Measurements from ENCODE around the gene FAM174C.
A peak's percentile ranks its signal among the peaks of the same experiment; 100 is the strongest.

Gene FAM174C

GRCh38 chr19:1248786-1249297 is 26.5 kb upstream of the FAM174C start:
- in situ Hi-C loops (cut with MboI; ENCODE audit: low pct_unique_long_range_greater_than_20kb, low sequenced_read_pairs) = no loop called here
- DNase-seq = peak; percentile 71

- DNase-seq = peak; percentile 93
- in situ Hi-C loops (cut with MboI; ENCODE audit: low pct_unique_long_range_greater_than_20kb, low sequenced_read_pairs) = no loop called here
Observed at GRCh38 chr19:1249298-1249989, 25.9 kb upstream of the FAM174C start.

- no peak for DNase-seq
- in situ Hi-C loops (cut with MboI; ENCODE audit: low pct_unique_long_range_greater_than_20kb, low sequenced_read_pairs) = no loop called here
Observed at GRCh38 chr19:1249990-1250436, 25.3 kb upstream of the FAM174C start.

- DNase-seq = peak; percentile 47
- in situ Hi-C loops (cut with MboI; ENCODE audit: low pct_unique_long_range_greater_than_20kb, low sequenced_read_pairs) = no loop called here
Observed at GRCh38 chr19:1250437-1251260, 24.7 kb upstream of the FAM174C start.

- in situ Hi-C loops (cut with MboI; ENCODE audit: low pct_unique_long_range_greater_than_20kb, low sequenced_read_pairs) = no loop called here
Observed at GRCh38 chr19:1251330-1252220, 23.8 kb upstream of the FAM174C start.

GRCh38 chr19:1252221-1252820 is 23.0 kb upstream of the FAM174C start:
- DNase-seq = peak; percentile 89
- in situ Hi-C loops (cut with MboI; ENCODE audit: low pct_unique_long_range_greater_than_20kb, low sequenced_read_pairs) = no loop called here

More at GRCh38 chr19:1251330-1252220, 23.8 kb upstream of the FAM174C start:
- DNase-seq = peak; percentile 86

GRCh38 chr19:1252821-1253513 is 22.4 kb upstream of the FAM174C start:
- peak; percentile 77 for DNase-seq
- in situ Hi-C loops (cut with MboI; ENCODE audit: low pct_unique_long_range_greater_than_20kb, low sequenced_read_pairs) = no loop called here

GRCh38 chr19:1253514-1254080 is 21.7 kb upstream of the FAM174C start:
- in situ Hi-C loops (cut with MboI; ENCODE audit: low pct_unique_long_range_greater_than_20kb, low sequenced_read_pairs) = no loop called here
- no peak for DNase-seq

GRCh38 chr19:1254081-1254527 is 21.2 kb upstream of the FAM174C start:
- in situ Hi-C loops (cut with MboI; ENCODE audit: low pct_unique_long_range_greater_than_20kb, low sequenced_read_pairs) = no loop called here

GRCh38 chr19:1254530-1255185 is 20.7 kb upstream of the FAM174C start:
- no peak for DNase-seq
- in situ Hi-C loops (cut with MboI; ENCODE audit: low pct_unique_long_range_greater_than_20kb, low sequenced_read_pairs) = no loop called here

More at GRCh38 chr19:1254081-1254527, 21.2 kb upstream of the FAM174C start:
- DNase-seq = no peak

GRCh38 chr19:1255186-1256161 is 19.9 kb upstream of the FAM174C start:
- no peak for DNase-seq
- in situ Hi-C loops (cut with MboI; ENCODE audit: low pct_unique_long_range_greater_than_20kb, low sequenced_read_pairs) = no loop called here

- in situ Hi-C loops (cut with MboI; ENCODE audit: low pct_unique_long_range_greater_than_20kb, low sequenced_read_pairs) = no loop called here
- no peak for DNase-seq
Observed at GRCh38 chr19:1256646-1257474, 18.5 kb upstream of the FAM174C start.

- in situ Hi-C loops (cut with MboI; ENCODE audit: low pct_unique_long_range_greater_than_20kb, low sequenced_read_pairs) = no loop called here
- no peak for DNase-seq
Observed at GRCh38 chr19:1257475-1258162, 17.7 kb upstream of the FAM174C start.

GRCh38 chr19:1258163-1258492 is 17.2 kb upstream of the FAM174C start:
- no peak for DNase-seq
- in situ Hi-C loops (cut with MboI; ENCODE audit: low pct_unique_long_range_greater_than_20kb, low sequenced_read_pairs) = no loop called here

GRCh38 chr19:1258707-1259205 is 16.6 kb upstream of the FAM174C start:
- DNase-seq = no peak
- in situ Hi-C loops (cut with MboI; ENCODE audit: low pct_unique_long_range_greater_than_20kb, low sequenced_read_pairs) = no loop called here

Measured in KBM-7 (cell line).